ENCODE data around the gene PDS5B.
"Not testable (repeated sequence)": the region's sequence is repeated elsewhere in the genome, so short reads cannot be mapped to it uniquely, and the experiment has no call there.

Gene PDS5B

DNA sequence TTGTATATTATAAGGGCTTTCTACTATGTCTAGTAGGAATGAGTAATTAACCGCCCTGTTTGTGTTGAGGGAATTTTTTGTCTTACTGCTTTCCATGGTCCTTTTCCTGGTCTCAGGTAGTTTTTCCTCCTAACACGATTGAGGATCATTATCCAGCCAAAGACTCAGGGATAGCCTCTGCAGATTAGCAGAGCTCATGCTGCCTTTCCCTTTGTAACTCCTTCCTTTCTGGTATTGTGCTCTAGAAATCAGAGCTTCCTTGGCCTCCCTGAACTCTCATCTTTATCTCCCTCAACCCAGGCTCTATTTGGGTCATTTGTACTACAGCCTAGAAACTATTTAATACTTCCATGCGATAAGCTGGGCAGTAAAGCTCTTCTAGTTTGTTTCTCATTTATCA is 142.1 kb downstream of the PDS5B start:
- DNase-seq (ENCODE audit: low read depth): no peak

GRCh38 chr13:32729097-32729496 is 142.8 kb downstream of the PDS5B start:
- DNase-seq (ENCODE audit: low read depth): not testable (repeated sequence)

- DNase-seq (ENCODE audit: low read depth): no peak
Observed at GRCh38 chr13:32731074-32731473, 144.8 kb downstream of the PDS5B start.

DNA sequence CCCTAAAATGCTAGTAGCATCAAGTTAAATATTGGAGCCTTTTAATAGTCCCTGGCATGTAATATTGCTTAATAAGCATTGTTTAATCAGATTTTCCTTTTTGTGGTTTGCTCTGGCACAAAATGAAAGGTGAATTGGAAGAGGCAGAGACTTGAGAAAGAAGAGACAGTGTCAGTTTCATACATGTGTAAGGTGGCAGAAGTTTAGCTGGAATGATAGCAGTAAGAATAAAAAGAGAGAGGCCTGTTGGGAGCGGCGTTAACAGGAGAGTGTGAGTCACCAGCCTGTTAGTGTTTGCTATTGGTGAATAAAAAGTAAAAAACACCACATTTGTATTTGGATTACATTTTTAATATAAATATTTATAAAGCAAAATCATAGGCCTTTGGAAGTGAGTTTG is 145.3 kb downstream of the PDS5B start:
- DNase-seq (ENCODE audit: low read depth): no peak

GRCh38 chr13:32733690-32734089 is 147.4 kb downstream of the PDS5B start:
- no peak for DNase-seq (ENCODE audit: low read depth)

DNA sequence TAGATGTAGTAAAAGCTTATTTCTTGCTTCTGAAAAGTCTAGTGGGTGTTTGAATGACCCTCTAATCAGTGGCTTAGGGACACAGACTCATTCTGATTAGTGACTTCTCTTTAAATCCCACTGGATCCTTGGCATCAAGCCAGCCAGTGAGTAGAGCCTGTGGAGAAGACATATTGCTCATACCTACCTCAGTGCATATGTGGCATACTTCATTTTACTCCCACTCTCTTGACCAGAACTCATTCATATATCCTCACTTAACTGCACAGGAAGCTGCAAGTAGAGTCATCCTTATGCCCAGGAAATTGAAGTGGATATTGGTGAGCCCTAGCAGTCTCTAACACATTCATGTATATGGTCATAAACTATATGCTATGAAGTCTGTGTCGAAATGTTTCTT is 148.3 kb downstream of the PDS5B start:
- DNase-seq (ENCODE audit: low read depth): no peak

DNA sequence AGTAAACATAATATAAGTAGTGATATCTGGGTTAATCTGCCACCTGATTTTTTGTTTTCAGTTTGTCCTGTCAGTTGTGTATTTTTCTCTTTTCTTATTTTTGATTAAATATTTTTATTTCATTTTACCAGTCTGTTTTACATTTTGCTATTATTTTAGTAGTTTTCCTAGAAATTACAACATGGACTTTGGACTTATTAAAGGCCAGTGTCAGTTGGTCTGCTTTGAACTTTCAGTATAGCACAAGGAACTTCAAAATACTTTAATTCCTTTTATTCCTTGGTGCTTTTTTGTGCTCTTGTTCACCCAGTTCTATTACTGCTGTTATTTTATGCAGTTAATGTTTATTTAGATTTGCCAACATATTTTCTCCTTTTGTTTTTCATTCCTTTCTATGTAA is 149.6 kb downstream of the PDS5B start:
- DNase-seq (ENCODE audit: low read depth): no peak

DNA sequence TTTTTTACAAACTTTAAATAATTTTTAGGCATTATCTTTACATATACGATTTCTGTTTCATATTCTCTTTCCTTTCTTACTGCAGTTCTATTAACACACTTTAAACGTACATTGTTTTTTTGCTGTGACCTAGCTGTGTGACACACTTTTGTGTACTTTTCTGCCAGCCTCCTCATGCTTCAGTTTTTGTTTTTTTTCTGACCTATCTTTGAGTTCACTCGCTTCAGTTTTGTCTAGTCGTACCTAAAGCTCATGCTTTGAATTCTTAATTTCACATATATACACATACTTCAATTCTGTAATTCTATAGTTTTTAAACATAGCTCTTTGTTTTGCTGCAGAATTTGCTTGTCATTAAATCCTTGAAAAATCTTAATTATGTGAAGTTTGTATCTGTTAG is 150.4 kb downstream of the PDS5B start:
- DNase-seq (ENCODE audit: low read depth): no peak

DNA sequence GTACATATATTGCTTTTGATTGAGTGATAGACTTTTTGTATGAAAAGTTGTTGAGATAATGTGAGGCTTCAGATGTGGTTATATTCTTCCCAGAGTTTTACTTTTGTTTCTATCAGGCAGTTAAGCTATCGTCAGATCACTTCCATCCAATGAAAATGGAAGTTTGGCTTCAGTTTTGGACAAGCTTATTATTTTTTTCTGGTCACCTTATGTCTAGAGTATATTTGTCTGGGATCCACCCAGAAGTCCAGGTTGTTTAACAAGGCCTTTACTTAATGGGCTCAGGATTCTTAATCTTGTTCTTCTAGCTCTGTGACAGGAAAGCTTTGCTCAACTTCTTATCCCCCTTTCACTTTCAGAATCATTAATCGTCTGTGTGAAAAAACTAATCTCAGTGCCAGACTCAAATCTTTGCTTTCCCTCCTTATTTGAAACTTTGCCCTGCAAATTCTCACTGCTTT is 150.9 kb downstream of the PDS5B start:
- DNase-seq (ENCODE audit: low read depth): no peak

DNA sequence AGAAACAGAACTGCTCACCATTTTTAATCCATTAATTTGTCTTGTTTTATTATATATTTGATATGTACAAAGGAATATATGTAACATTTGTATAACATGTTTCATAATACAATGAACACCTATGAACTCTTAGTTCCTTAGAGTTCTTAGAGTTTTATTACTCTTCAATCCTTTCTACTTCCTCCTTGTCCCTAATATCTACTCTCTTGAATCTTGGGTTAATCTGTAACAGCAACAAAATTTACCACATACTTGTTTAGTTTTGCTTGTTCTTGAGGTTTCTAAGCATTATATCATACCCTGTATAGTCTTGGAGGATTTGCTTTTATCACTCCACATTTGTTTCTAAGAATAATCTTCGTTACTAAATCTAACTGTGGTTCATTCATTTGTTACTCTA is 151.4 kb downstream of the PDS5B start:
- DNase-seq (ENCODE audit: low read depth): no peak

DNA sequence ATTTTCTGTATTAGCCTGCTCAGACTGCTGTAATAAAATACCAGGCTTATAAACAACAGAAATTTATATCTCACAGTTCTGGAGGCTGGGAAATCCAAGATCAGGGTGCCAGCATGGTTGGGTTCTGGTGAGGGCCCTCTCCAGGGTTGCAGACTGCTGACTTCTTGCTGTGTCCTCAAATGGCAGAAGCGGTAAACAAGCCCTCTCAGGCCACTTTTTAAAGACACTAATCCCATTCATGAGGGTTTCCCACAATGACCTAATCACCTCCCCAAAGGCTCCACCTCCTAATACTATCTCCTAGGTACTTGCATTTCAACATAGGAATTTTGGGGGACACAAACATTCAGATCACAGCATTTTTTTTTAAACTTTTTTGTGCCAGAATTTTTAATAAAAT is 159.3 kb downstream of the PDS5B start:
- no peak for DNase-seq (ENCODE audit: low read depth)

GRCh38 chr13:32746474-32746873 is 160.2 kb downstream of the PDS5B start:
- DNase-seq (ENCODE audit: low read depth): no peak

- DNase-seq (ENCODE audit: low read depth): no peak
Observed at GRCh38 chr13:32748305-32748704, 162.1 kb downstream of the PDS5B start.

DNA sequence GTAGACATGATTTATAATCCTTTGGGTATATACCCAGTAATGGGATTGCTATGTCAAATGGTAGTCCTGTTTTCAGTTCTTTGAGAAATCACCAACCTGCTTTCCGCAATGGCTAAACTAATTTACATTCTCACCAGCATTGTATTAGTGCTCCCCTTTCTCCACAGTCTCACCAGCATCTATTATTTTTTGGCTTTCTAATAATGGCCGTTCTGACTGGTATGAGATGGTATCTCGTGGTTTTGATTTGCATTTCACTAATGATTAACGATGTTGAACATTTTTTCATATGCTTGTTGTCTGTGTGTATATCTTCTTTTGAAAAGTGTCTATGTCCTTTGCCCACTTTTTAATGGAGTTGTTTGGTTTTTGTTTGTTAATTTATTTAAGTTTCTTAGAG is 165.1 kb downstream of the PDS5B start:
- no peak for DNase-seq (ENCODE audit: low read depth)

DNA sequence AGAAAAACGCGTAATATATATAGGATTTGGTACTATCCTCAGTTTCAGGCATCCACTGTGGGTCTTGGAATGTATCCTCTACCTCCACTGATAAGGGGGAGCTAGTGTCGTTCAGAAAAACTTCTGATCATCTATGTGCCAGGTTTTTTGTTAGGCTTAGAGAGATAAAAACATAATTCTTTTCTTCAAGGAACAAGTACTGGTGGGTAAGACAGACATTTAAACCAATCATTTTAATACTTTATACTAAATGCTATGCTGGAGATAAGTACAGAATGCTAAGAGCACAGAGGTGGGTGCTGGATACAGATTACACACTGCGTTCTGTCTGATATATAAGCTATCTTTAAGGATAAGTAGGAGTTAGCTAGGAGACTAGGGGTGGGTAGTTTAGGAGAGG is 166.1 kb downstream of the PDS5B start:
- DNase-seq (ENCODE audit: low read depth): no peak

- no peak for DNase-seq (ENCODE audit: low read depth)
Observed at GRCh38 chr13:32752997-32753606, 166.8 kb downstream of the PDS5B start.

DNA sequence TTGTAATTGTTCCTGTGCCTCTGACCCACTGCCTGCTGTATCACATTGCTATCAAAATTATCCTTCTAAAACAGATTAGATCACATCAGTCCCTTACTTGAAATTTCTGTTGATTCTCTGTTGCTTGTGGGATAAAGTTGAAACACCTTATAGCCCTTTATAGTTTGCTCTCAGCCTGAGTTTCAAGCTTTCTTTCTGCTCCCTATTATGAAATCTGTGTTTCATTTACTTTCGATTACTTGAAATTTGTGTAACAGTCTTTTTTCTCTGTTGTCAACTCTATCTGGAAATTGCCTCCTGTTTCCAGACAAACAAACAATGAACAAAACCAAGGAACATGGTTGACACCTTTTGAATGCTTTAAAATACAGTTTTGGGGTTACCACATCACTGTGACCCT is 167.9 kb downstream of the PDS5B start:
- DNase-seq (ENCODE audit: low read depth): no peak

DNA sequence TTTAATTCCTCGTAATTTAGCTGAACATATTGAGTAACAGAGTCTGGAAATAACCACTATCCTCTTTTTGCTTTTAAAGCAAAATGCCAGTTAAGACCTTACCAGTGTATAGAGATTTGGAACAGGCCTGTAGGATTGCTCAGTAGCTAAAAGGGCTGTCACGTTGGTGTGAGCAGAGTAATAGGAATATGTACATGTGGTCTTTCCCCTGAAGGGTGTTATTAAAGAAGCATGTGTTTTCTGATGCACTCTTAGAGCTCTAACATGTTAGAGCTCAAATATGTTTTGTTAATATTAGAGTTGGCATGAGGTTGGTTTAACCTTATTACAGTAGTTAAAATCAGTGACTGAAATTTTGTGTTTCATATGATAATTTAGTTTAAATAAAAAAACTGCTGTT is 172.9 kb downstream of the PDS5B start:
- no peak for DNase-seq (ENCODE audit: low read depth)

GRCh38 chr13:32761472-32761871 is 175.2 kb downstream of the PDS5B start:
- no peak for DNase-seq (ENCODE audit: low read depth)

DNA sequence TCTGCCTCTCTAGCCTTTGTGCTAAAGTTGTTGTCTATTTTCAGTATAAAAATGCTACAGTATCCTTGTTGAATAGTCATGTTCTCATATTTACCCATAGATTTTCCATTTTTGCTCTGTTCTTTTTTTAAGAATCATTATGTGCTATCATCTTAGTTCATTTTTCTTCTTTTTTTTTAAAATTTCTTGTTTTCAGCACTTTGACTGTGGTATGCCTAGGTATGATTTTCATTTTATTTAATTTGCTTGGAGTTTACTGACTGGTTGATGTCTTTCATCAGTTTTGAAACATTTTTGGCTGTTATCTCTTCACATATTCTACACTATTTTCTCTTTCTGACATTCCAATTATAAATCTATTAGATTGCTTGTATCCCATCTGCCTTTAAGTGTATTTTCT is 192.9 kb downstream of the PDS5B start:
- DNase-seq (ENCODE audit: low read depth): no peak

DNA sequence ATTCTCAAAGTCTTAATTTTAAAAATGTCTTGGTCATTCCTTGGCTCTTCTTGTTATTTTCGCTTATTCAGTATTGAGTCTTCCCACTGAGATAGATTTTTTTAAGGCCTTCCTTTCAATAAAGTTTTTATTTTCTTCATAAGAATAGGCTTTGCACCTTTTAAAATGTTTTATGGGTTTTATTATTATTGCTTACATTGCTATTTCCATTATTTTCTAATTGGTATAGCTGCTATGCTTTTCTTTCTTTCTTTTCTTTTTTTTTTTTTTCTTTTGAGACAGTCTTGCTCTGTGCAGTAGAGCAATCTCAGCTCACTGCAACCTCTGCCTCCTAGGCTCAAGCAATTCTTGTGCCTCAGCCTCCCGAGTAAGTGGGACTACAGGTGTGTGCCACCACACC is 195.7 kb downstream of the PDS5B start:
- no peak for DNase-seq (ENCODE audit: low read depth)

DNA sequence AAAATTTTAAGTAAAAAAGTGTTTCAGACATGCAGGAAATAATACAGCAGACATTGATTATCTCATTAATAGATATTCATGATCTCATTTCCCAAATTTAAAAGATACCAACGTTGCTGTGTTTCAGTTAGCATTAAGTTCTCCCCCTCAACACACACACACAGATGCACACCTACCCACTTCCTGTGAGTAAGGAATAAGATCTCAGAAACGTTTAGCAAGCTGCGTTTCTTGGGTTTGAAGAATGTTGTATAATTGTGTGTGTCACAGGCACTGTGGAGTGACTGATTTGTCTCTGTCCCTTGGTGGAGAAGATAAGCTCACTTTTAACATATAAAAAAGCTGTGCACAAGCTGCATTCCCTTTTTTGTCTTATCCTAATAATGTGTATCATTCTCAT is 196.8 kb downstream of the PDS5B start:
- no peak for DNase-seq (ENCODE audit: low read depth)

DNA sequence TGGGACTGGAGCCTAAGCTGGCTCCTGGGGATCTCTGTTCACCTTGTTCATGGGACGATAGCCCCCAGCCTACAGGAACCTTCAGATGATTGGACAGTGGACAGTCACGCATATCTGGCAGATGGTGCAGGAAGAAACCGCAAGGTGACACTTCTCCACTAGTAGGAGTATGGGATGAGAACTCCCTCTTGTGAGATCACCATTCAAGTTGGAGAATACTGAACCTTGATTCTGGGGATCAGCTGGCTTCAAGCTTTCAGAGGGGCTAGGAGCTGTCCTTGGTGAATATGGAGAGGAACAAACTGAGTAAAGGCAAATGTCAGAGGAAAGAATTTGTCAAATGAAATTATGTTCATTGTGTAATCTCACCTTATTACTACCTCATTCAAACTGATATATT is 204.5 kb downstream of the PDS5B start:
- DNase-seq (ENCODE audit: low read depth): no peak

GRCh38 chr13:32791545-32792172 is 205.4 kb downstream of the PDS5B start:
- DNase-seq (ENCODE audit: low read depth): no peak
